HG02981 (cell line): Measurements from ENCODE around the gene ATG5.
"Not testable (repeated sequence)": the region's sequence is repeated elsewhere in the genome, so short reads cannot be mapped to it uniquely, and the experiment has no call there.

Experiments
- ATAC-seq: cut with Tn5 transposase; IDR thresholded peaks from one replicate; pipeline ENCODE4 v1.9.1; 2021; ENCODE audit warnings: mild to moderate bottlenecking, moderate library complexity; ENCODE audit not compliant: unreplicated experiment

Gene ATG5

DNA sequence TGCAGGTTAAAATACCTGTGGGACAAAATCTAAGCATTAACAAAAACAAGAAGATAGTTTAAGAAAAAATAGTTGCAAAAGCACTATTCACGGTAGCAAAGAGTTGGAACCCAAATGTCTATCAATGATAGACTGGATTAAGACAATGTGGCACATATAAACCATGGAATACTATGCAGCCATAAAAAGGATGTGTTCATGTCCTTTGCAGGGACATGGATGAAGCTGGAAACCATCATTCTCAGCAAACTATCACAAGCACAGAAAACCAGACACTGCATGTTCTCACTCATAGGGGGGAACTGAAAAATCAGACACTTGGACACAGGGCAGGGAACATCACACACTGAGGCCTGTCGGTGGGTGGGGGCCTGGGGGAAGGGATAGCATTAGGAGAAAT is 65.8 kb downstream of the ATG5 start:
- ATAC-seq, result not testable (repeated sequence)

DNA sequence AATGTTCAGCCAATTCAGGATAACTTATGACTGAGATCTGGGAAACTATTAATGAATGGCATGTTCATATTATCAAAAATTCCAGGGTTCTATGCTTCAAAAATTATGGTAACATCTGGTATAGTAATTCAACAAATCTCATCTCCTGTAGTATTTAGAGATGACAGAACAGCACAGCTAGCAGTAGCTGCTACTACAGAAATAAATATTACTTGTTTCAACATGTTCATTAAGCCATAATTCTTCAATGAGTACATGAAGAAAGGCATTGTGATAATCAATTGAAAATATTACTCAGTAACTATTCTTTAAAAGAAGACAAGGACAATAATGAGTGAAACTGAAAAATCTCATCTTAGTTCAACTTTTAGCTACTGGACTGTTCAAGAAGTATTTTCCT is 66.8 kb downstream of the ATG5 start:
- no peak for ATAC-seq

GRCh38 chr6:106257195-106257594 is 68.4 kb downstream of the ATG5 start:
- no peak for ATAC-seq

GRCh38 chr6:106256201-106256968 is 69.2 kb downstream of the ATG5 start:
- no peak for ATAC-seq

- ATAC-seq, result no peak
These were observed 70.3 kb downstream of the ATG5 start for GRCh38 chr6:106255306-106255705.

DNA sequence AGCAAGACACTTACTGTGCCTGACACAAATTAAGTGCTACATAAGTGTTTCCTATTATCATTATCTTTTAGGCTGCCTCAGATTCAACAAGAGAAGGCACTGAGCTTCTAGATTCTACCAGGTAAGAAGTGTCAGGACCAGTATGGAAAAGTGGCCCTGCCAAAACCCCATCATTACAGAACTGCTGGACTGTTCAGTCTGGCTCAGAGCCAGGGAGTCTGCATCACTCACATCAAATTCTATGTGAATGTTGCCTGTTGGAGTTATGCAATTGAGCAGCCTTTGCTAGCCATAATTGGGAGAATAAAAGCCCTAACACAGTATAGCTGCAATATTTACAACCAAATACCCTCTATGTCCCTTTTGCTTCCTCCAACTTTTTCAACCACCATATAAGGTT is 70.9 kb downstream of the ATG5 start:
- ATAC-seq, result no peak

GRCh38 chr6:106253731-106254130 is 71.8 kb downstream of the ATG5 start:
- no peak for ATAC-seq

- no peak for ATAC-seq
These were observed 72.4 kb downstream of the ATG5 start for GRCh38 chr6:106253172-106253571.

GRCh38 chr6:106252687-106253086 is 72.9 kb downstream of the ATG5 start:
- no peak for ATAC-seq

DNA sequence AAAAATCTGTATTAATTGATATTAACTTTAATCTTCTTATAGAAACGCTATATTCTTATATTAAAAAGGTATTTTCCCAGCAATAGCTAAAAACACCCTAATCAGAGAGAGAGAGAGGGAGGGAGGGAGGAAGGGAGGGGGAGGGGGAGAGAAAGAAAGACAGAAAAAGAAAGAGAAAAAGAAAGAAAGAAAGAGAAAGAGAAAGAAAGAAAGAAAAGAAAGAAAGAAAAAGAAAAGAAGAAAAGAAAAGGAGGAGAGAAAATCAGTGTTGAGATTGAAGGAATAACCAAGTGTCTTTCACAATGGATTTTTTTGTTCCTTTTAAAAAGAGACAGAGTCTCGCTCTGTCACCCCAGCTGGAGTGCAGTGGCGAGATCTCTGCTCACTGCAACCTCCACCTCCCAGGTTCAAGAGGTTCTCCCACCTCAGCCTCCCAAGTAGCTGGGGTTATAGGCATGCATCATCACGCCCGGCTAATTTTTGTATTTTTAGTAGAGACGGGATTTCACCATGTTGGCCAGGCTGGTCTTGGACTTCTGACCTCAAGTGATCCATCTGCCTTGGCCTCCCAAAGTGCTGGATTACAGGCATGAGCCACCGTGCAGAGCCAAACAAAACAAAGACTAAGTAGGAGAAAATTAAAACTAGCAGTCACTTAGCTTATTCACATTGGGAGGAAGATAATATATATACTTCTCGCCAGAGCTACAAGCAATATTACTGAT is 73.9 kb downstream of the ATG5 start:
- not testable (repeated sequence) for ATAC-seq

GRCh38 chr6:106250953-106251352 is 74.6 kb downstream of the ATG5 start:
- no peak for ATAC-seq

DNA sequence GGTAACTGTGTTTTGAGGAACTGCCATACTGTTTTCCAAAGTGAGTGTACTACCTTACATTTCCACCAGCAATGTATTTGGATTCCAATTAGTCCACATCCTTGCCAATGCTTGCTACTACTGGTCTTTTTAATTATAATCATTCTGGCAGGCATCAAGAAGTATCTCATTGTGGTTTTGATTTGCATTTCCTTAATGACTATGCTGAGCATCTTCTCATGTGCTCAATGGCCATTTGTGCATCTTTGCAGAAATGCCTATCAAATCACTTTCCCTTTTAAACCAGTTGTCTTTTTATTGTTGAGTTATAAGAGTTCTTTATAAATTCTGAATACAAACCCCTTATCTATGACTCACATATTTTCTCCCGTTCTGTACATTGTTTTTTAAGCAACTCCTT is 75.9 kb downstream of the ATG5 start:
- ATAC-seq, result no peak

DNA sequence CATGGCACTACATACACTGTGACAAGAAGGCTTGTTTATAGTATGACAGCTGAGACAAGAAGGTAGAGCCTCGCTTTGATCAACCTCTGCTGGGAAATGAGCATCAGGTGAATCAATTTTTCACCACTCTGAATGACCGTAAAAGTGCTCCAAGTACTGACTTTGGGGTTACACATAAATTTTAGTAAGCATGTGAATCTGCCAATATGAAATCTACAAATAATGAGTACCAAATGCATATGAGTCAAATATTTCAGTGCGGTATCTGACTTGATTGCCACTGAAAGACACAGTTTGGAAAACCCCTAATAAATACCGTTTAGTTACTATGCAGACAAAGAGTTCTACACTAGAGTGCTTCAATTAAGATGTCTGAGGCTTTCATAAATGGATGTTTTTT is 77.8 kb downstream of the ATG5 start:
- ATAC-seq, result no peak

DNA sequence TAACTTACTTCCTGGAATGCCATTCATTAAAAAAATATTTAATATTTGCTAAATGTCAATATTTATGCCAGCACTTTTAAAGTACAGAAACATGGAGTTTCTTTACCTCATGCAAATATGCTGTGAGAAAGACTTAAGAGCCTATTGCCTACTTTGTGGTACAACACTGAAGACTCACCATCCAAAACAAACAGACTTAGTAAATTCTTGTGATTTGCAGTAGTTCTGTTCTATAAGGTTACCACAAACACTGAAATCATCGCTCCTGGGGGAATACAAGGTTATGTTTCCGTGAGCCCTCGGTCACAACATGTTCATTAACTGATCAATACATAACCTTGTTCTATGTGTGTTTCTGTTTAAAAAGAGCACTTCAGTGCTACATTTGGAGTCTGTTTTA is 78.3 kb downstream of the ATG5 start:
- ATAC-seq, result no peak

- ATAC-seq, result peak; percentile 71
These were observed 80.6 kb downstream of the ATG5 start for GRCh38 chr6:106244931-106245330.

- no peak for ATAC-seq
These were observed 81.0 kb downstream of the ATG5 start for GRCh38 chr6:106244521-106244920.

GRCh38 chr6:106243261-106243660 is 82.3 kb downstream of the ATG5 start:
- ATAC-seq, result no peak

- no peak for ATAC-seq
These were observed 84.1 kb downstream of the ATG5 start for GRCh38 chr6:106241498-106241897.

GRCh38 chr6:106237286-106237685 is 88.3 kb downstream of the ATG5 start:
- no peak for ATAC-seq

DNA sequence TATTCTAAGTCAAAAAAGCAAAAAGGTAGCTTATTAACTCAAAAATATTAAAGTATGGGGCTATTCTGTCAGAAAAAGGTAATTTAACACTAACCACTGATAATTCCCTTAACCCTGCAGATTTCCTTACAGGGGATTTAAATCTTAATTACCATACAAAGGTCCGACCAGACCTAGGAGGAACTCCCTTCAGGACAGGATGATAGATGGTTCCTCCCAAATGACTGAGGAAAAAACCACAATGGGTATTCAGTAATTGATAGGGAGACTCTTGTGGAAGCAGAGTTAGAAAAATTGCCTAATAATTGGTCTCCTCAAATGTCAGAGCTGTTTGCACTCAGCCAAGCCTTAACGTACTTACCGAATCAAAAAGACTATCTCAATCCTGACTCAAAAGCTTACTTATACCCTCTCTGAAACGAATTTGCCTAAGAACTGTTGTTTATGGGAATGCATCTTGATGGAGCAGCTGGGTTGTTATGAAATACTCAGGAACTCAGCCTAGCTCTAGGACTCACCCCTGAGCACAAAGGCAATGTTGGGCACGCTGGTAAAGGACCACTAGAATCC is 95.6 kb downstream of the ATG5 start:
- ATAC-seq, result not testable (repeated sequence)

DNA sequence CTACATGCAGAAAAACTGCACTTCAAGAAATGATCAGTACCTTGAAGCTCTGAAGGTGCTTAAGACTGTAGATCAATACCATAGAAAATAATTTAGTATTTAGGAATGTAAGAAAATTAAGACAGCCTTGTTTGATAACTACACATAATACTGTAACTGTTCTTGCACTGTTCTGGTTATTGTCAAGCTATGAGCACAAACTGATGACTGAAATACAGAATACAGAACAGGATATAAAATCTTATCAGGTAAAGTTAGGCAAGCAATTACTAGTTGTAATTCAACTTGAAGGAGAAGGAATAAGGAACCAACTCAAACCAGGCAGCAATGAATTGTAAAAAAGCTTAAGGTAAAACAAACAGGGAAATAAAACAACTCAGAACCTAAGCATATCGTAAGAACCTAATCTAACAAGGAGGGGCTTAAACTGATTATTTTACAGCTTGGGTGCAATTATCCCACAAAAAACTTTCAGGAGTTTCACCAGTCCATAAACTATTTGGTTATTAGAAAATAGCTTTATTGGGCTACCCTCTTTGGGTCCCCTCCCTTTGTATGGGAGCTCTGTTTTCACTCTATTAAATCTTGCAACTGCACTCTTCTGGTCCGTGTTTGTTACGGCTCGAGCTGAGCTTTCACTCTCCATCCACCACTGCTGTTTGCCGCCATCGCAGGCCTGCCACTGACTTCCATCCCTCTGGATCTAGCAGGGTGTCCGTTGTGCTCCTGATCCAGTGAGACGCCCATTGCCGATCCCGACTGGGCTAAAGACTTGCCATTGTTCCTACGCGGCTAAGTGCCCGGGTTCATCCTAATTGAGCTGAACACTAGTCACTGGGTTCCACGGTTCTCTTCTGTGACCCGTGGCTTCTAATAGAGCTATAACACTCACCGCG is 97.7 kb downstream of the ATG5 start:
- no peak for ATAC-seq
